Lung (tissue), 12 donors: Measurements from ENCODE around the gene CDK2AP2. TPM values are rescaled to one million over a fixed set of nuclear protein-coding genes. Genes with fewer than 3 reads are reported as not detected.

Source experiments
- ATAC-seq: fragments of 200-7000 bp; cut with Tn5 transposase; one replicate; pipeline ENCODE4 v1.9.1; 2020; ENCODE audit warnings: moderate number of reproducible peaks; ENCODE audit not compliant: insufficient read depth, low FRiP score
- DNase-seq, 3 donors: peaks; one replicate each; pipeline ENCODE4 v3.0.0-alpha.2; 2013 to 2017
- H3K27ac ChIP-seq, 2 donors: one replicate each; pipeline ENCODE4 v1.5.1; 2013; ENCODE audit warnings: mild to moderate bottlenecking in 2 of 2, moderate library complexity in 2 of 2, control low read depth in 1 of 2, inconsistent platforms in 1 of 2, low read depth in 1 of 2, low read length in 1 of 2
- H3K27me3 ChIP-seq, 3 donors: one replicate each; pipeline ENCODE4 v1.5.1; 2013; ENCODE audit warnings: low read length in 2 of 3; ENCODE audit not compliant: control insufficient read depth in 3 of 3, insufficient read depth in 3 of 3
- H3K36me3 ChIP-seq, 4 donors: one replicate each; pipeline ENCODE4 v1.5.1; 2013; ENCODE audit warnings: low read length in 4 of 4, mild to moderate bottlenecking in 1 of 4, moderate library complexity in 1 of 4; ENCODE audit not compliant: control insufficient read depth in 4 of 4, insufficient read depth in 4 of 4
- H3K4me1 ChIP-seq, 5 donors: one replicate each; pipeline ENCODE4 v1.5.1; 2013; ENCODE audit warnings: low read length in 5 of 5, mild to moderate bottlenecking in 2 of 5, moderate library complexity in 1 of 5; ENCODE audit not compliant: control insufficient read depth in 5 of 5, insufficient read depth in 5 of 5
- H3K4me3 ChIP-seq: one replicate; pipeline ENCODE4 v1.5.1; 2013; ENCODE audit warnings: mild to moderate bottlenecking, control low read depth, moderate library complexity
- H3K9ac ChIP-seq, 2 donors: one replicate each; pipeline ENCODE4 v1.5.1; 2013; ENCODE audit warnings: low read length in 2 of 2, control low read depth in 1 of 2; ENCODE audit not compliant: insufficient read depth in 1 of 2
- H3K9me3 ChIP-seq, 4 donors: one replicate each; pipeline ENCODE4 v1.5.1; 2013; ENCODE audit warnings: low read length in 3 of 4, mild to moderate bottlenecking in 1 of 4, moderate library complexity in 1 of 4; ENCODE audit not compliant: control insufficient read depth in 4 of 4, insufficient read depth in 3 of 4
- WGBS, 2 donors: extraction: QIAGEN DNeasy Blood & Tissue Kit; methylation state at CpG; one replicate each; pipeline ENCODE4 v1.1.7; 2013; 5-methylcytosine and 5-hydroxymethylcytosine counted together
- polyA plus RNA-seq, 2 donors: library from polyadenylated mRNA; stranded (reverse); fragments of 200-250 nt; gene quantifications; one replicate each; pipeline ENCODE4 v1.2.1, GENCODE V29; 2013
- total RNA-seq, 2 donors: library from RNA; depleted of rRNA in 1 of 2; stranded (reverse); fragments of >200 nt in 1 of 2; gene quantifications; one replicate each; pipeline ENCODE4 v1.2.1, GENCODE V29; 2014 to 2021
- TF ChIP-seq, protein P1 (sequence below): IDR thresholded peaks from 2 replicates; pipeline ENCODE4 v1.5.1; 2012; ENCODE audit warnings: mild to moderate bottlenecking; ENCODE audit errors: control extremely low read depth, extremely low read depth
- donor health status: control.
- donor health status: control.
- donor health status: Bipolar disorder and iron deficiency.
- donor health status: healthy.
- donor health status: DM: yes; HTN: yes; CAD: no.

The CDK2AP2 gene
- total and polyA plus RNA-seq, 4 donors = 21.7 to 149 (median 121) TPM

DNA sequence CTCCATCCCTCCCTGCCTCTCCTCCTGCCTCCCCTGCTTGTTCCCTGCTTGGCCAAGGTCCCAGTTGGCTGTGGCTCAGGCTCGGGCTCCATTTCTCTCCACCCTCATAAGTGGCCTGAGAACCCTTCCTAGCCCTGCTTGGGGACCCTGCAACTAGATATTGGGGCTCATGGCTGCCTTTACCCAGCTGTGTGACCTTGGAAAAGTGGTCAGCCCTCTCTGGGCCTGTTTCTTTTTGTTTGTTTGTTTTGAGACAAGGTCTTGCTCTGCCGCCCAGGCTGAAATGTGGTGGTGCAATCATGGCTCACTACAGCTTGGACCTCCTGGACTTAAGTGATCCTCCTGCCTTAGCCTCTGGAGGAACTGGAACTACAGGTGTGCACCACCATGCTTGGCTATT is 35.6 kb upstream of the CDK2AP2 start:
- no peak for ATAC-seq
- no peaks in the 10 kb centered on the region for H3K27me3 ChIP-seq
- 51 to 64% methylated on average over 2 of the region's 2 CpGs for WGBS, 2 donors

GRCh38 chr11:67542971-67543370 is 35.0 kb upstream of the CDK2AP2 start:
- H3K36me3 ChIP-seq = no peaks in the 10 kb centered on the region
- H3K9ac ChIP-seq = no peak overlapping the region
- DNase-seq (no peak), ATAC-seq (no peak)
- no peaks in the 10 kb centered on the region for H3K4me1 ChIP-seq
- 62 to 76% methylated on average over 6 to 7 of the region's 7 CpGs for WGBS, 2 donors
- H3K27me3 ChIP-seq = no peaks in the 10 kb centered on the region
- H3K4me3 ChIP-seq = no peak overlapping the region
- no peaks in the 10 kb centered on the region for H3K9me3 ChIP-seq
- TF ChIP-seq, protein P1, sequence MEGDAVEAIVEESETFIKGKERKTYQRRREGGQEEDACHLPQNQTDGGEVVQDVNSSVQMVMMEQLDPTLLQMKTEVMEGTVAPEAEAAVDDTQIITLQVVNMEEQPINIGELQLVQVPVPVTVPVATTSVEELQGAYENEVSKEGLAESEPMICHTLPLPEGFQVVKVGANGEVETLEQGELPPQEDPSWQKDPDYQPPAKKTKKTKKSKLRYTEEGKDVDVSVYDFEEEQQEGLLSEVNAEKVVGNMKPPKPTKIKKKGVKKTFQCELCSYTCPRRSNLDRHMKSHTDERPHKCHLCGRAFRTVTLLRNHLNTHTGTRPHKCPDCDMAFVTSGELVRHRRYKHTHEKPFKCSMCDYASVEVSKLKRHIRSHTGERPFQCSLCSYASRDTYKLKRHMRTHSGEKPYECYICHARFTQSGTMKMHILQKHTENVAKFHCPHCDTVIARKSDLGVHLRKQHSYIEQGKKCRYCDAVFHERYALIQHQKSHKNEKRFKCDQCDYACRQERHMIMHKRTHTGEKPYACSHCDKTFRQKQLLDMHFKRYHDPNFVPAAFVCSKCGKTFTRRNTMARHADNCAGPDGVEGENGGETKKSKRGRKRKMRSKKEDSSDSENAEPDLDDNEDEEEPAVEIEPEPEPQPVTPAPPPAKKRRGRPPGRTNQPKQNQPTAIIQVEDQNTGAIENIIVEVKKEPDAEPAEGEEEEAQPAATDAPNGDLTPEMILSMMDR = no peak
- no peak overlapping the region for H3K27ac ChIP-seq

More for the DNA sequence above, 35.6 kb upstream of the CDK2AP2 start:
- Histone ChIP-seq H3K9ac (no peak overlapping the region), H3K9me3 (no peaks in the 10 kb centered on the region), H3K36me3 (no peaks in the 10 kb centered on the region), H3K27ac (no peak overlapping the region), H3K4me3 (no peak overlapping the region), H3K4me1 (no peaks in the 10 kb centered on the region)
- TF ChIP-seq, protein P1 = no peak
- peak in 1 of 3 donors; percentile 17 for DNase-seq

- Histone ChIP-seq H3K9ac (no peak overlapping the region), H3K27me3 (no peaks in the 10 kb centered on the region), H3K27ac (no peak overlapping the region), H3K4me1 (no peaks in the 10 kb centered on the region), H3K36me3 (no peaks in the 10 kb centered on the region), H3K9me3 (no peaks in the 10 kb centered on the region), H3K4me3 (no peak overlapping the region)
- ATAC-seq = no peak
- WGBS, 2 donors = 71 to 83% methylated on average over 3 of the region's 3 CpGs
- no peak for DNase-seq
- TF ChIP-seq, protein P1 = no peak
These were observed 34.2 kb upstream of the CDK2AP2 start for GRCh38 chr11:67542169-67542568.

- Histone ChIP-seq H3K9ac (no peak overlapping the region), H3K27me3 (no peaks in the 10 kb centered on the region), H3K4me3 (no peak overlapping the region), H3K9me3 (no peaks in the 10 kb centered on the region), H3K4me1 (no peaks in the 10 kb centered on the region), H3K27ac (no peak overlapping the region), H3K36me3 (no peaks in the 10 kb centered on the region)
- ATAC-seq (no peak), DNase-seq (no peak)
- 87 to 93% methylated on average over 6 of the region's 6 CpGs for WGBS, 2 donors
- TF ChIP-seq, protein P1 = no peak
These were observed 33.2 kb upstream of the CDK2AP2 start for GRCh38 chr11:67541198-67541597.
